Measurements from ENCODE around the gene SV2B.

The SV2B gene

DNA sequence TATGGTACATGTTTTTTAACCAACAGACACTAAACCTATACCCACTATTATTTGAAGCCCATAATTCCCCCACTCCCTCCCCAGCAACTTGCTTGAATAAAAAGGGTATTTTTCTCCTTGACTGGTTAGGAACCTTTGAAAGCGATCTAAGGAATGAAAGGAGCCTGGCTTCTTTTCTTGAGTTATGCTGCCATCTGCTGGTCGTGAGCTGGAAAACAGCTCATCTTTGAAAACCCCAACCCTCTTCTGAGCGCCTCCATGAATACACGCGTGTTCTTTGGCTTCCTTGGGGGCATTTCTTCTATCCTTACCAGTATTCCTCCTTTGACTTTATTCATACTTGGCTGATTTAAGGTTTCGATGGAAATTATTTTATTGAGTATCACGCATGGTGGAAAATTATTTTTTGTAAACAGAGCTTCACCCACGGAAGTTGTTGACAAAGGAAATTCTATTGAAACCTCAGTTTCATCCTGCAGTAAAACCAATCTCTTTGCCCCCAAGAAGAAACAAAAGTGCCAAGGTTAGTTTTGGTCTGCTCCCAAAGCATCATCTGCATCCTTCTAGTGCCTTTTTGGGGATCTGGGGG is 171.6 kb downstream of the SV2B start:
- DNase-seq: peak; percentile 77

DNA sequence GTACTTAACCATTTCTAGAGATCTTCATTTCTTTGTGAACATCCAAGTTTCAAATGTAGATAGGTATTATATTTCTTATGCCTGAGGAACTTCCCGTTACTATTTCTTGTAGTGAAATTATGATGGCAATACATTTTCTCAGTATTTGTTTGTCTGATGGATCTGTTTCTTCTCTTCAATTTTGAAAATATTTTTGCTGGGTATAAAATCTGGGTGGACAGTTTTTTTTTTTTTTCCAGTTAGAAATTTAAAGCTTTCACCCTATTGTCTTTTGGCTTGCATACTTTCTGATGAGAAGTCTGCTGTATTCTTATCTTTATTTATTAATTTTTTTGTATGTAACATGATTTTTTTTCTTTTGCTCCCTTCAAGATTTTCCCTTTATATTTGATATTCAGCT is 175.8 kb downstream of the SV2B start:
- DNase-seq: no peak

DNA sequence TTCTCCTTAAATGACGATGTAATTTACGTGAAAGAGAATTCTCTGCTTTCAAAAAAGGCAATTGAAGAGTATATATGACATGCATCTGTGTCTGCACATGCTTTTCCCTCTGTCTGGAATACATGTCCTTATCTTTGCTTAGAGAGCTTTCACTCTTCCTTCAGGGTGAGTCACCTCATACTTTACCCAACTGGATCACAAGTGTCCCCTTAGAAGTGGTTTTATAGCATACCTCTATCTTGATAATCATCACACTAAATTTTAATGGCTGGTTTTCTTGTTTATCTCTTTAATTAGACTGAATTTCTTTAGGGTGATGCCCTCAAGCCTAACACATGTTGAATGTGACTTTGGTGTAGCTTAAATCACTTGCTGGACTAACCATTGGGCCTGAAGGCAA is 178.9 kb downstream of the SV2B start:
- no peak for DNase-seq

DNA sequence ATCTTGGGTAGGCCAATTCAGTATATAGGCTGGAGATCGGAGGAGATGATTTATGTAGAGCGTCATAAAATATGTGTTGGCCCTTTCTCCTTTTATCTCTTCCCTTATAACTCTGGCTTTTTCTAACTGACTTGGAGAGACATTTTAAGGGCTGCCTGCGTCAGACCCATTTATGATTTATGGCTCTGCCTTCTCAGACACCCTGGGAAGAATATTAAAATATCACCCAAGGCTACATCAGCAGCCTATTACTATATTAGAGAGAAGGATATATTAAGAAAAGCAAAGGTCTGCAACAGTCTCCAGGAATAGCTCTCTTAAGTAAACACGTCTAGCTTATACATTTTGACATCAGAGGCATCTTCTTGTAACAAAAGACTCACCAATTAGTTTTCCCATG is 179.4 kb downstream of the SV2B start:
- no peak for DNase-seq

DNA sequence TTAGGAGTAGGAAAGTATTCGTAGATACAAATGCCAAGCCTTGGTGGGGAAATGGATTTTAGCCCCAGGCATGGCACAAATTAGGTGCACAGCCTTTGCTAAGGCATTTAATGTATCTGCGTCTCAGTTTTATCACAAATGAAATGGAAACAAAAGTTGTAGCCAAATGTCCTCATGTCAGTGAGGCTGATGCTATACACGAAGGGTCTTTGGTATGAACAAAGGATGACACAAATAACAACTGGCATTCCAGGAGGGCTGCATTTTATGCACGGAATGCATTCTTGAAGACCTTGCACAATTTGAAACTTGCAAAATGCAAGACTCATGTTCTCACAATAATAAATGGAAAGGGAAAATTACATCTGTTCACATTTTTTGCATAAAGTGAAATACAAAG is 181.9 kb downstream of the SV2B start:
- DNase-seq: no peak

DNA sequence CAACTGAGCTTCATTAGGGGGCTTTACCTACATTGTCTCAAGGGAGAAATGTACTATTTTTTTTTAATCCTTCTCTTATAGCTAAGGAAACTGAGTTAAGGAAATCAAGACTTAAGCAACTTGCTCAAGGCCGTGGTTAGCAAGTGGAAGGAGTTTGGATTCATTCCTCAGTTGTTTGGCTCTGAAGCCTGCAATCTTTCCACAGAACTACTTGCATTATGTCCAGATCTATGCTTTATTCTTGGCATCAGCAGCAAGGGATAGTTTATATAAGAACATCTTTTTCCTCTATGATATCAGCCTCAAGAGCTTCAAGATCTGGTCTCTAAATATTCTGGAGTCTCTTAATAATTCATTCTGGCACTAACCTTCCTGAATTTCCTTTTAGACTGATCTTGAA is 182.4 kb downstream of the SV2B start:
- no peak for DNase-seq

DNA sequence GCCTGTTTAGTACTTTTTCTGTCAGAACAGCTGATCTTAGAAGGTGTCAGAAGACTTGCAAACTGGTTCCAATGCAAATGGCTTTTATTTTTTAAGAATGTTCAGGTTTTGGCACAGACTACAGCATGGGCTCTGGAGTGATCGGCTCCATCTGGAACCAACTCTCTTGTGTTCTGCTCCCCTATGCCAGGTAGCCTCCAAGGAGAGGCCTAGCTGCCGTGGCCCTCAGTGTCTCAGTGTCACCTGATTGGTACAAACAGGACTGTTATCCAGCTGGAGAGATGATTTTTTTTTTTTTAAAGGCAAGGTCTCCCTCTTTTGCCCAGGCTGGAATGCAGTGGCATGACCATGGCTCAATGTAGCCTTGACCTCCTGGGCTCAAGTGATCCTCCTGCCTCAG is 183.1 kb downstream of the SV2B start:
- DNase-seq: no peak

DNA sequence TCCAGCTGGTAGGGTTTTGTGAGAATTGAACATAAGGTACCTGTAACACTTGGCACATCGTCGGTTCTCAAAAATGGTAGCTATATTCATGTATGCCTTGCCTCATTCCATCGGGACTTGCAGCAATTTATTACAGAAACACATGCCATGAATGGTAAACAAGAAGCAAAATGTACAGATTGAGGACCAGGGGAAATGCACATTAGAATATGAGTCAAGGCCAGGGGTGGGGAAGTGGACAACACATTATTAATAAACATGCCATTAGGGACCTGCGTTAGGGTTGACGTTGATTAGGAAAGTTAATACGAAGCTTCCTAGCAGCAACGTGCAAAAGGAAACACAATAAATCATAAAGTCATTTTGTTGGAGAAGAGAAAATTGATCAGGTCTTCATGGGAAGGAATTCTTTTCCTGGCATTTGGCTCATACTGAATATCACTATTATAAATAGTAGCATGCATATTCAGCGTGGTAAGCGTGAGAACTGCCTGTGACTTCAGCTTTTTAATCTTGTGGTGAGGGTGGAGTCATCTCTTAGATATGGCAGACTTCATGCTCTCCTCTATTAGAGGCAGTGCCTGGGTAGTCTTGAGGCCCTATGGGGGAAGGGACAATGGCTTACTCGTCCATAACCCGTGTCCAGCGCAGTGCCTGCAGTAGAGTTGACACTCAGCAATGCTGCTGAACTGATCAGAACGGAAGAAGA is 184.9 kb downstream of the SV2B start:
- DNase-seq: no peak

DNA sequence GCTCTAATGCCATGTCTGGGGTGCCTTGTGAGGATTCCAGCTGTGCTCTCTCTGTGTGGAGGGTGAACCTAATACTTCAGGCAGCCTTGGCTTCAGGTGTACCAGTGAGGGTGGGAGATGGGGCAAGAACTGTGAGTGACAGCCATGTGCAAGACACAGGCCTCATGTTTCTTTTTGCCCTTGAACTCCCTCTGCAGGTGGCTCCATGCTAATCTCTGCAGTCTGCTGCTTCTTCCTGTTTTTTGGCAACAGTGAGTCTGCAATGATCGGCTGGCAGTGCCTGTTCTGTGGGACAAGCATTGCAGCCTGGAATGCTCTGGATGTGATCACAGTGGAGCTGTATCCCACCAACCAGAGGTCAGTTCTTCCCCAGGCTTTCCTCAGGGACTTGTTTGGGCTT is 189.3 kb downstream of the SV2B start:
- DNase-seq: peak; percentile 44

DNA sequence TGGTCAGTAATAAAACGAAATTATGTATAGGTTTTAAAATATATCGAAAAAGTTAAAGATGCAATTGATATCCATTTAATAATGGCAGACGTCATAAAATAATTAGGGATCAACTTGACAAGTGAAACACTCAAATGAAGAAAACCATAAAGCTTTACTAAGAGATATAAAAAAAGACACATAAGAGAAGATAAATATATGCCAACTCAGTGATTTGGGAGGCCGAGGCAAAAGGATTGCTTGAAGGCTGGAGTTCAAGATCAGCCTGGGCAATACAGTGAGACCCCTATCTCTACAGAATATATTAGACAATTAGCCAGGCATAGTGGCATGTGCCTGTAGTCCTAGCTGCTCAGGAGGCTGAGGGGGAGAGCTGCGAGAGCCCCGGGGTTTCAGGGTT is 190.5 kb downstream of the SV2B start:
- no peak for DNase-seq

DNA sequence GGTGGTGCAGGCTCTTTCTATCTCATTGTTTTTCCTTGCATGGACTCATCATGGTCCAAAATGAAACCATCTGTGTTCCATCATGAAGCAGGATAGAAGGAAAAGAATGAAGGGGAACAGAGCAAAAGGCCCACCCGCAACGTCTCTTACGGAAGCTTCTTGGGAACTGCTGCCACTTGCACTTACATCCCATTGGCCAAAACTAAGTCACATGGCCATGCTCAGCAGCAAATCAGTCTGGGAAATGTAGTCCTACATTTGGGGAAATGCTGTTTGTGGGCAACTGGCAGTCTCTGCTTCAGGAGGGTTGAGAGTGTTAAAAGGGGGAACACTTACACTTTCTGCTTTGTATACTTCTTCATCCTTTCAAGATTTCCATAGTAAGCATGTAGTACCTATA is 191.6 kb downstream of the SV2B start:
- peak; percentile 20 for DNase-seq

DNA sequence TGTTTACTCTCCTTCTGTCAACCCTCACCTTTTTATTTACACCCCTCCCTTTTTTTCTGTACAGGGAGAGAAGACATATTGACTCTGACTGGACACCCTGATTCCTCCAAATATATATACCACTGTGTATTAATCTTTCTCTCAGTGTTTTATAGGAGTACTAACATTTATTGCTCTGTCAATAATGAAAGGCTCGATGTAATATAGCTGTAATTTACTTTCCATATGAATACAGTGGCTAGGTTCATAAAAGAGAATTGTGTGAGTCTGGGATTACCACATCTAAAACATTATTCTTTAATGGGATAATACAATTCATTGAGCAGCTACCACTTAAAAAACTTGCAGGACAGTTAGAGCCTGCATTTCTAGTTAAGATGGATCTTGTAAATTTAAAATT is 194.3 kb downstream of the SV2B start:
- no peak for DNase-seq

DNA sequence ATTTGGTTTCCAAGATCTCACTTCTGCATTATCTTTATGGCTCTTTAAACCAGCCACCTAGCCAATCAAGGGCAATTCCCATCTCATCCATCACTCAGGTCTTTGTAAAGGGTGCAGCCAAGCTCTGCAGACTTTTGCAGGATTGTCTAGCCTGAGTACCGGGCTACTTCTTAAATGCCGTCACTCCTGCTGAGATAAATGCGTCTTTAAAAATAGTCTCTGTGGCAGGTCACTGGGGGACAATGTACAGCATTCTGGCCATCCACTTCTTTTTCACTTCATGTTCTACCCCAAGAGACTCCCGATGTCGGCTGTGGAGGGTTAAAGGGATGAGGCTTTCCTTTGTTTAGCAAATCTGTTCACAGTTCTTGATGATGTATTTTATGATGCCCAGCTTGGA is 194.7 kb downstream of the SV2B start:
- DNase-seq: no peak

DNA sequence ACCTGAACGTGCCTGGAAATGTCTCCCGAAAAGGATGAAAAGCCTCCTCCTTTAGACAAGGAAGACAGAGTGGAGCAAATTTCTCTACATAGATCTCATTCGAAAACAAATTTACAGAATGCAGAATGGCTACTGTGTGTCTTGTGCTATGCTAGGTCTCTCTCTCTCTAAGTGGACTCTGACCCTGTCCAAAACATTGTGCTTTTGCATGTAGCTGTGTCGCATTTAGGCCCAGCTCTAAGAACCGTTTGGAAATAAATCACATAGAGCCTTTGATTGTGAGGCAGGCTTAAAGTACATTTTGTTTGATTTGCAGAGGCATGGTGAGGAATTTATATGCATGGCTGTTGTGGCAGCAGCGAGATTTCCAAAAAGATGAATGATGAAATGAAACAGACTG is 198.0 kb downstream of the SV2B start:
- DNase-seq: no peak

DNA sequence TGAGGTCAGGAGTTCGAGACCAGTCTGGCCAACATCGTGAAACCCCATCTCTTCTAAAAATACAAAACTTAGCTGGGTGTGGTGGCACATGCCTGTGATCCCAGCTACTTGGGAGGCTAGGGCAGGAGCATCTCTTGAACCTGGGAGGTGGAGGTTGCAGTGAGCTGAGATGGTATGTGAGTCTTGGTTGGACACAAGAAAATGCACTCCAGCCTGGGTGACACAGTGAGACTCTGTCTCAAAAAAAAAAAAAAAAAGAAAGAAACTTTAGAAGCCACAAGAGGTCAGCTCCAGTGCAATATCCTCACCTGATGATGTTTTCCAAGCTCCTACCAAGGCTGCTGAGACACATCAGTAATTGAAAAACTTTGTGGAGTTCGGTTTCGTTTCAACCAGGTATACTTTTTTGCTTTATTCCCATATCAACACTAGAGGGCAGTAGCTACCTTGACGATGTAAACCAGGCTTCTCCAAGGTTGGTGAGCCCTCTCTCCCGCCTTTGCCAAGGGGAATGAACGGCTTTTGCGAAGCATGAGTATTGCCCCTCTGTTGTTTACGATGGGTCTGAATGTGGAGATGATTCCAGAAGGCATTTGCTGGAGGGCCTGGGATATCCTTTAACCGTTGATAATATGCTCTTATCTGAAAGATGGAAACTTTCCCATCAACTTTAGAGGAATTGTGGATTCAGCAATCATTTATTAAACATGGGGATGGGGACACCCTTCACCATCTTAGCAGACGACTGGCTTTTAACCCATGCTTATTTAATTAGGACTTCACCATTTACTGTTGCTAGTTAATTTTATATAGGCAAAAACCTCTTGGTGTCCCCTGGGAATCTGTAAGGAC is 202.8 kb downstream of the SV2B start:
- peak; percentile 85 for DNase-seq

DNA sequence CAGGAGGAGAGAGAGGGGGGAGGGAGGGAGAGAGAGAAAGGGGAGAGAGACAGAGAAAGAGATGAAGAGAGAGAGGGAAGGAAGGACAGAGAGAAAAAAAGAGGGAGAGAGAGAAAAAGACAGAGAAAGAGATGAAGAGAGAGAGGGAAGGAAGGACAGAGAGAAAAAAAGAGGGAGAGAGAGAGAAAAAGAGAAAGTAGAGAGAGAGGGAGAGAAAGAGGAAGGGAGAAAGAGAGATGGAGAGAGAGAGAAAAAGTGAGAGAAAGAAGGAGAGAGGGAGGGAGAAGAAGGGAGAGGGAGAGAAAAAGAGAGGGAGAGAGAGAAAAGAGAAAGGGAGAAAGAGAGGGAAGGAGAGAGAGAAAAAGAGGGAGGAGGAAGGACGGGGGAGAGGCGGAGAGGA is 204.2 kb downstream of the SV2B start:
- DNase-seq: no peak

DNA sequence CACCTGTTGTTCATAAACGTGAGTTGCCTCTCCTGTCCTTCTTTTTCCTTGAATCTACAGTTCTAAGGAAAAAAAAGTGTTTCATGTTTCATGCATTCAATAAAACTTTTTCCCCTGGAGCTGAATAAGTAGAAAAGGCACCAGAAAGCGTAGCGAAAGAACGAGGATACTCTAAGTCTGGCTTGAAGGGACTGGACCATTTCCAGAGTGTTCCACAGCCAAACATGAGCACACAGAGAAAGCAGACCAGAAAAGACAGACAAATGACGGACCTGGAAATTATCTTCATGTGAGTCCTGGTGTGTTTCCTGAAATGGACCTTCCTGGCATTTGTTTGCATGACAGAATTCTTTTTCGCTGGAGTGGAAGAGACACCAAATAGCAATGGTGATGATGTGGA is 204.7 kb downstream of the SV2B start:
- DNase-seq: no peak

DNA sequence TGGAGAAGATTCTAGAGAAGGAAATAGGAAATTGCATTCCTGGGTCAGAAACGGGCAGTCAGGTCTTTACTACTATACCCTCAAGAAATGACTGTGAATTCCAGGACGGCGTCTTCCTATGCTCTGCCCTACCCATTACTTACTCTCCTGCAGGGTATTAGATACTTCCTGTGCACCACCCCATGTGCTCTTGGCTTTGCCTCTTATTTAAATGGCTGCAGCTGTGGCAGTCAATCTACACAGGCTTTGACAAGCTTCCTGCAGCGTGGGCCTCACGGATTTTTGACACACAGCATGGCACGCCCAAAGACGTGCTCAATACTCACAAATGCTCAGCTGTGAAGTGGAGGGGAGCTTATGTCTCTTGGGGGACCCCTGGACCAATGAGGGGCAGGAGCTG is 206.1 kb downstream of the SV2B start:
- DNase-seq: no peak

DNA sequence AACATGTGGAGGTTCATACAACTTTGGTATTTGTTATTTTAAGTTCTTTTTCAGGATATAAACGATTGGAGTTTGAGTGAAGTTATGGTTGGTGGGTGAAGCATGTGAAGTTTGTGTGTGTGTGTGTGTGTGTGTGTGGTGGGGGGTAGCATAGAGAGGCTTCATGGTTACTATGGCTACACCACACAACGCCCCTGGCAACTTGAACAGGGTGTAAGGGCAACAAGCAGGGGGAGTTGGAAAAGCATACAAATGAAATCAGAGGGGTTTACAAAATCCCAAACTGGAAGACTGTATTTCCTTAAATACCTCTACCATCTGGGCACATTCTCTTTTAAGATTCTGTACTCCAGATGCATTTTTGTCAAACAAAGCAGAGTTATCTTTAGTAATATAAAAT is 207.5 kb downstream of the SV2B start:
- no peak for DNase-seq

DNA sequence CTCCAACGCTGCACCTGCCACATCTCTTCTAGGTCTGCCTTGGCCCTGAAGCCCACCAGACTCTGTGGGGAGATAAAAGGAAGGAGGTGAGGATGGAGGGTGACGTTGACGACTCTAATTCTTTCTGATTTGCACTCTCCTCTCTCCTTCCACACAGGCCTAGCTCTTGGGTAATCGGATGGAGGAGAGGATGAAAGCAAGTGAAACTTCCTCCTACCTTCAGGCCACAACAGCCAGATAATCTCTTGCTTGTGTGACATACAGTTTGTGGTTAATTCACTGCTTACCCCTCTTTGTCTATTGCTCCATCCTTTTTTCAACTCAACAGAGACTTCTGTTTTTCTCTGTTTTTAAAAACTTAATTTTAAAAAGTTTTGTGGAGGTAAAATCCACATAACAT is 208.1 kb downstream of the SV2B start:
- no peak for DNase-seq

DNA sequence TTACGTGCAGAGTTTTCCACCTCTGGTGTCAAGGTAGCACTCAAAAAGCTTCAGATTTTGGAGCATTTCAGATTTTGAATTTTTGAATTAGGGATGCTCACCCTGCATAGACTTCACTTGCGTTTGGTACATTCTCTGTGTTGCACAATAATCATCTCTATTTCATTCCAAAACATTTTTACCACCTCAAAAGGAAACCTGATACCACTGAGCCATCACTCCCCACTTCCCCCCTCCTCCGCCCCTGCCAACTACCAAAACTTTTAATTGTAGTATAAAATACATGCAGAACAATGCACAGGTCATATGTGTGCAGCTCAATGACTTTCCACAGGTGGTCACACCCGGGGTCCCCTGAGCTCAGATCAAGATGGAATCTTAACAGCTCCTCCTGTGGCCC is 208.8 kb downstream of the SV2B start:
- DNase-seq: no peak

DNA sequence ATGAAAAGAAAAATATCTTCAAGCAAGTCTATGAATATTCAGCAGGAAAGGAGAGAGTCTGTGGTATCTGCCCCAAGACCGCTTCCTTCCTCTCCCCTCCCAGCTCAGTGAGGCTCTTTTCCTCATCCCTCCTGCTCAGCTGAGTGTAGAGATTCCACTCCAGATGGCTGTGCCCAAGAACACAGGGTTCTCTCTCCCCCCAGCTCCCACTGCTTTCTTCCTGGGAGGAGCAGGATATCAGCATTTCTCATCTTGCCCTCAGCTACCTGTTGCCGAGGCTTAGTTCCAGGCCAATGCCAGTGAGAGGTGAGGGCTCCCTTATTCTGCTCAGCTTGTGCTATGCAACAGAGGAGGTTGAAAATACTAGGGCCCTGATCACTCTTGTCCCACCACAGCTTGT is 211.9 kb downstream of the SV2B start:
- DNase-seq: peak; percentile 47

DNA sequence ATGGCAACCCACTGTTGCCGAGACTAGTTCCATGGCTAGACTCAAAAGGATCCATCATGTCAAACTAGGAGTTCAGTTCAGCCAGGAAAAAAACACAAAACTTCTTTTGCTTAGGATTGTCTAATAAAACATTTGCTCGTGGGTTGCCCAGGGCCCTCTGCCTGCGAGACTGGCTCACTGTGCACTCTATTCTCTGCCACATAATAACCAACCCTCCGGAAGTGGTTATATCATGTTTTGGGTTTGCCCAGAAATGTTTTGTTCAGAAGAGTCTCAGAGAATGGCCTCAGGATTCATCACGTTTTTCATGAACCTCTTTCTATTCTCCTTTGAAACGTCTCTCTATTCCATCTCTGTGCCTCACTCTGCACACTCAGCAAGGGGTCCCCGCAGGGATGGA is 216.1 kb downstream of the SV2B start:
- no peak for DNase-seq

DNA sequence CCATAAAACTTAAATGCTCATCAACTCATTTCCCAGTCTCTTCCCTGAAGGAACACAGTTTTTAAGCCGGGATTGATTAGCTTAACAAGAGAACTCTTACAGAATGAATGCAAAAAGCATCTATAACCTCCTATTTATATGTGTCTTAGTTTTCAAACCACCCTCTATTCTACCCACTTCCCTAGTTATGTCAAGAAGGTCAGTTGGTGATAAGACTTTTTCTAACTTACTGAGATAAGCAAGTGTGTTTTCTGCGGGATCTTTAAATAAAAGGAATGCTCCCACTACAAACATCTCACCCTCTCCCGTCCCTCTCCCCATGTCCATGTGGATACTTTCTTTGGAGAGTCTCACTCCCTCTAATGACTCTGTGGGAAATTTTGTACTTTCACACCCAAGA is 218.5 kb downstream of the SV2B start:
- no peak for DNase-seq

Measured in NCI-H2171 treated with DMSO at 0.1 percent for 48 hours (cell line).